CD14-positive monocyte (primary cell): ENCODE data around the gene TTF2. TPM values are rescaled to one million over a fixed set of nuclear protein-coding genes. Genes with fewer than 3 reads are reported as not detected.

Experiments used
- DNase-seq, 3 donors: peaks; one replicate each; pipeline ENCODE4 v3.0.0-alpha.2; 2011 to 2022
- H2AFZ ChIP-seq: 2 replicates; pipeline ENCODE4 v1.6.0; 2012; ENCODE audit warnings: mild to moderate bottlenecking, low read depth, low read length, inconsistent platforms; ENCODE audit not compliant: insufficient read depth, poor library complexity, severe bottlenecking
- H3K27ac ChIP-seq, 2 donors: 1 replicate in 1 of 2; 2 replicates in 1 of 2; pipeline ENCODE4 v1.5.1; 2012 to 2013; ENCODE audit warnings: low read length in 2 of 2, control low read depth in 1 of 2, inconsistent platforms in 1 of 2, low read depth in 1 of 2, mild to moderate bottlenecking in 1 of 2
- H3K27me3 ChIP-seq, 2 donors: one replicate each; pipeline versions ENCODE4 v1.6.0 to v1.6.1; 2011 to 2013; ENCODE audit warnings: low read length in 2 of 2; ENCODE audit not compliant: control insufficient read depth in 2 of 2, insufficient read depth in 2 of 2
- H3K36me3 ChIP-seq, 2 donors: replicated peaks in 1 of 2; 1 replicate in 1 of 2; 2 replicates in 1 of 2; pipeline versions ENCODE4 v1.5.1 to v1.6.1; 2012 to 2013; ENCODE audit warnings: low read length in 2 of 2, control low read depth in 1 of 2, inconsistent platforms in 1 of 2, mild to moderate bottlenecking in 1 of 2; ENCODE audit not compliant: insufficient read depth in 2 of 2, control insufficient read depth in 1 of 2
- H3K4me1 ChIP-seq, 2 donors: 1 replicate in 1 of 2; 2 replicates in 1 of 2; pipeline versions ENCODE4 v1.5.1 to v1.6.1; 2012 to 2013; ENCODE audit warnings: low read length in 2 of 2, control low read depth in 1 of 2, inconsistent platforms in 1 of 2, mild to moderate bottlenecking in 1 of 2, moderate library complexity in 1 of 2; ENCODE audit not compliant: insufficient read depth in 2 of 2, control insufficient read depth in 1 of 2
- H3K4me2 ChIP-seq: replicated peaks from 2 replicates; pipeline ENCODE3; 2012; ENCODE audit warnings: low read length, moderate library complexity, mild to moderate bottlenecking; ENCODE audit not compliant: poor library complexity, severe bottlenecking; ENCODE audit errors: extremely low read depth
- H3K4me3 ChIP-seq, 3 experiments: fragments of 200-600 bp in 1 of 3; sonication (generic) in 1 of 3; replicated peaks in 1 of 3; 1 replicate in 2 of 3; 2 replicates in 1 of 3; pipeline ENCODE4 v1.5.1; 2011 to 2013; ENCODE audit warnings: low read length in 3 of 3, mild to moderate bottlenecking in 3 of 3, control low read depth in 2 of 3, low read depth in 2 of 3, inconsistent platforms in 1 of 3, moderate library complexity in 1 of 3
- H3K79me2 ChIP-seq: 2 replicates; pipeline ENCODE4 v1.6.0; 2012; ENCODE audit warnings: mild to moderate bottlenecking, control low read depth, inconsistent platforms, low read length, moderate library complexity; ENCODE audit not compliant: insufficient read depth
- H3K9ac ChIP-seq: 2 replicates; pipeline ENCODE4 v1.6.0; 2017; ENCODE audit warnings: low read length, mild to moderate bottlenecking; ENCODE audit not compliant: insufficient read depth, poor library complexity, severe bottlenecking
- H3K9me3 ChIP-seq, 2 donors: replicated peaks in 1 of 2; 1 replicate in 1 of 2; 2 replicates in 1 of 2; pipeline versions ENCODE4 v1.5.1 to v1.6.1; 2012 to 2013; ENCODE audit warnings: low read length in 2 of 2, control low read depth in 1 of 2; ENCODE audit not compliant: control insufficient read depth in 1 of 2, insufficient read depth in 1 of 2
- H4K20me1 ChIP-seq: 2 replicates; pipeline ENCODE4 v1.6.0; 2012; ENCODE audit warnings: mild to moderate bottlenecking, low read length, control low read depth, moderate library complexity; ENCODE audit not compliant: insufficient read depth
- H3K27ac Mint-ChIP-seq, 7 donors: one replicate each; pipeline ENCODE4 v1.8.0; 2020; ENCODE audit warnings: mild to moderate bottlenecking in 7 of 7, mixed read lengths in 7 of 7, moderate library complexity in 6 of 7, inconsistent platforms in 2 of 7
- H3K27me3 Mint-ChIP-seq, 3 donors: one replicate each; pipeline ENCODE4 v1.8.0; 2021 to 2022; ENCODE audit warnings: low read depth in 3 of 3, mild to moderate bottlenecking in 3 of 3, mixed read lengths in 3 of 3, moderate library complexity in 3 of 3, inconsistent platforms in 1 of 3
- H3K36me3 Mint-ChIP-seq, 2 donors: one replicate each; pipeline ENCODE4 v1.8.0; 2020; ENCODE audit warnings: mixed read lengths in 2 of 2, inconsistent platforms in 1 of 2, mild to moderate bottlenecking in 1 of 2
- H3K4me1 Mint-ChIP-seq: one replicate; pipeline ENCODE4 v1.8.0; 2020; ENCODE audit warnings: mild to moderate bottlenecking, mixed read lengths
- H3K4me3 Mint-ChIP-seq, 2 donors: one replicate each; pipeline ENCODE4 v1.8.0; 2020; ENCODE audit warnings: mild to moderate bottlenecking in 2 of 2, mixed read lengths in 2 of 2, moderate library complexity in 1 of 2
- H3K9me3 Mint-ChIP-seq, 7 donors: one replicate each; pipeline ENCODE4 v1.8.0; 2020 to 2022; ENCODE audit warnings: mixed read lengths in 7 of 7, mild to moderate bottlenecking in 6 of 7, moderate library complexity in 6 of 7, inconsistent platforms in 2 of 7
- CTCF ChIP-seq: fragments of 200-600 bp; IDR thresholded peaks from one replicate; pipeline ENCODE4 v1.8.0; 2022; ENCODE audit warnings: antibody characterized with exemption, mild to moderate bottlenecking
- WGBS: methylation state at CpG from one replicate; pipeline ENCODE4 v1.1.5; 2013; ENCODE audit warnings: missing lambda C conversion rate; ENCODE audit not compliant: insufficient coverage; 5-methylcytosine and 5-hydroxymethylcytosine counted together
- intact Hi-C, 2 donors: fragments of 100-400 bp; cut with micrococcal nuclease; formaldehyde crosslinking; loops; one replicate each; pipeline versions ENCODE4 v1.15.0 to v1.15.1; 2023
- polyA plus RNA-seq, 3 donors: library from polyadenylated mRNA; depleted of rRNA in 1 of 3; unstranded in 2 of 3; stranded (reverse) in 1 of 3; fragments of 300-500 nt in 2 of 3; fragments of >200 nt in 1 of 3; fragmentation: Illumina TruSeq in 2 of 3; gene quantifications; 1 replicate in 2 of 3; 2 replicates in 1 of 3; pipeline ENCODE4 v1.2.3, GENCODE V29; 2012 to 2021

The TTF2 gene
- polyA plus RNA-seq, 3 donors = 5.6 to 12.9 (median 8.0) TPM

GRCh38 chr1:117137281-117137855 is 77.2 kb downstream of the TTF2 start:
- H3K4me3 ChIP-seq = no peak overlapping the region
- H3K27ac ChIP-seq = no peak overlapping the region
- H3K9ac ChIP-seq = no peak overlapping the region
- DNase-seq = no peak
- H3K4me2 ChIP-seq = no peak overlapping the region
- H4K20me1 ChIP-seq = no peaks in the 10 kb centered on the region
- TF ChIP-seq CTCF = no peak
- H3K4me1 ChIP-seq = no peaks in the 10 kb centered on the region
- H3K36me3 Mint-ChIP-seq = no peaks in the 10 kb centered on the region
- no peaks in the 10 kb centered on the region for H3K4me1 Mint-ChIP-seq
- H3K27me3 Mint-ChIP-seq = peaks cover 3 to 7% (median 6%) of the 10 kb centered on the region in 3 donors
- no peak overlapping the region for H2AFZ ChIP-seq
- H3K36me3 ChIP-seq = no peaks in the 10 kb centered on the region
- H3K27me3 ChIP-seq = no peaks in the 10 kb centered on the region
- H3K27ac Mint-ChIP-seq = no peak overlapping the region
- no peaks in the 10 kb centered on the region for H3K9me3 ChIP-seq
- WGBS = 100% methylated on average over 1 of the region's 3 CpGs
- no peak overlapping the region for H3K4me3 Mint-ChIP-seq
- intact Hi-C loops = no loop called here
- peaks cover 0 to 1% (median 0%) of the 10 kb centered on the region in 7 donors for H3K9me3 Mint-ChIP-seq
- no peaks in the 10 kb centered on the region for H3K79me2 ChIP-seq

GRCh38 chr1:117138106-117138505 is 78.0 kb downstream of the TTF2 start:
- Histone ChIP-seq H2AFZ (no peak overlapping the region), H3K27me3 (no peaks in the 10 kb centered on the region), H3K27ac (no peak overlapping the region), H3K36me3 (no peaks in the 10 kb centered on the region), H3K4me1 (no peaks in the 10 kb centered on the region), H4K20me1 (no peaks in the 10 kb centered on the region), H3K9ac (no peak overlapping the region), H3K4me3 (no peak overlapping the region), H3K79me2 (no peaks in the 10 kb centered on the region), H3K9me3 (no peaks in the 10 kb centered on the region), H3K4me2 (no peak overlapping the region)
- no peak overlapping the region for H3K4me3 Mint-ChIP-seq
- peaks cover 3 to 7% (median 4%) of the 10 kb centered on the region in 3 donors for H3K27me3 Mint-ChIP-seq
- intact Hi-C loops = no loop called here
- WGBS = no CpG with 5 or more reads among the region's 3 CpGs
- no peak for TF ChIP-seq CTCF
- H3K4me1 Mint-ChIP-seq = no peaks in the 10 kb centered on the region
- no peak overlapping the region for H3K27ac Mint-ChIP-seq
- no peak for DNase-seq
- H3K9me3 Mint-ChIP-seq = peaks cover 0 to 1% (median 0%) of the 10 kb centered on the region in 7 donors
- H3K36me3 Mint-ChIP-seq = no peaks in the 10 kb centered on the region
